Dermis microvascular lymphatic vessel endothelial cell (primary cell): ENCODE measurements around the gene CMSS1. TPM values are rescaled to one million over a fixed set of nuclear protein-coding genes. Genes with fewer than 3 reads are reported as not detected.

Experiments
- DNase-seq, 2 donors: peaks; one replicate each; pipeline versions ENCODE4 v3.0.0 to v3.0.0-alpha.2; 2010; ENCODE audit warnings: low read depth in 2 of 2
- total RNA-seq: library from RNA; depleted of rRNA; stranded (reverse); fragments of >200 nt; gene quantifications from 2 replicates; pipeline ENCODE4 v1.2.1, GENCODE V29; 2014

The CMSS1 gene
- total RNA-seq, result 5.9 and 7.7 TPM in 2 replicates

DNA sequence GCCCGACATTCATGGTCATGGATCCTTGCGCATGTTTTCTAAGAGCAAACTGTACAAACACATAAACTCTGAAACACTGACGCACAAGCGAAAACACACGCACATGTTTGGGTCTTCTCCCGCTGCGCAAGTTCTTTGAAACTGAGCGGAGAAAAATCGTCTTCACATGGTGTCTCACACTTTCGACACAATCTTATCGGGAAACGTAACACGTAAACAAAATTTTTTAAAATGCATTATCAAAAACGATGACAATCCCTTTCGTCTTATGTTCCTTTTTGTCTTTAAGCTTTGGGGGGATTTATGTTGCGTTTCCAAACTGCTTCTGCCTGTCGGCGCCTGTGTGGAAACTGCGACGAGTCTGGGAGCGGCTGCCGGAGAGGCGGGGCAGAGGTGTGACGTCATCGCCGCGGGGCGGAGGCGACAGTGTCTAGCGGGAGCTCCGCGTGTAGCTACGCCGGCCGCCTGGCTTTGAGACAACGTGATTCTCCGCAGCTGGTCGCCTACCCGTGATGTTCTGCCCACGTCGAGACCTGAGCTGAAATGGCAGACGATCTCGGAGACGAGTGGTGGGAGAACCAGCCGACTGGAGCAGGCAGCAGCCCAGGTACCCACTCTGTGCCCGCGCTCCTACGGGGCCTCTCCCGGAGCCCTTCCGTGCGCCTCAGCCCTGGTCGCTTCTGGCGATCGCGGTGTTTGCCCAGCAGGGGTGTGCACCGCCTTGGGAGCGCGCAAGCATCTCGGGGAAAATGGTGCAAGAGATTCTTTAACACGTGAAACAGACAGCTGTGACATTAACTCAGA, at the start of gene CMSS1:
CMSS1 (plus strand) TSS at position 426 of the 804 bp plus-strand sequence.
- DNase-seq, result peak; percentile 81 to 93

DNA sequence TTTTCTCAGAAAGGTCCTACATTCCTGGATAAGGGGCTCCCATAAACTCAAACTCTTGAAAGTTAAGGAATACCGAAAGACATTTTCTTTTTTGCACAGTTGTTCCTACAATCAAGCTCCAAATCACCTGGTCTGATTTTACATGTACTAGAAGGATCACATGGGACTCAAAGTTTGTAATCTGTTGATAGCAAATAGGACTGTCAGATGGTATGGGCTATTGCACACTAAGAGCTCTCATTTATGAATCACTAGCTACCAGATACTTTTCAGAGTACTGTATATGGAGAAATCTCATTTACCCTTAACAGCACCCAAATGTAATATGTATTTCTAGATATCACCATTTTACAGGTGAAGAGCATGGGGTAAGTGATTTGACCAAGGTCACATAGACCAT, 49.5 kb upstream of the CMSS1 start:
- no peak for DNase-seq

DNA sequence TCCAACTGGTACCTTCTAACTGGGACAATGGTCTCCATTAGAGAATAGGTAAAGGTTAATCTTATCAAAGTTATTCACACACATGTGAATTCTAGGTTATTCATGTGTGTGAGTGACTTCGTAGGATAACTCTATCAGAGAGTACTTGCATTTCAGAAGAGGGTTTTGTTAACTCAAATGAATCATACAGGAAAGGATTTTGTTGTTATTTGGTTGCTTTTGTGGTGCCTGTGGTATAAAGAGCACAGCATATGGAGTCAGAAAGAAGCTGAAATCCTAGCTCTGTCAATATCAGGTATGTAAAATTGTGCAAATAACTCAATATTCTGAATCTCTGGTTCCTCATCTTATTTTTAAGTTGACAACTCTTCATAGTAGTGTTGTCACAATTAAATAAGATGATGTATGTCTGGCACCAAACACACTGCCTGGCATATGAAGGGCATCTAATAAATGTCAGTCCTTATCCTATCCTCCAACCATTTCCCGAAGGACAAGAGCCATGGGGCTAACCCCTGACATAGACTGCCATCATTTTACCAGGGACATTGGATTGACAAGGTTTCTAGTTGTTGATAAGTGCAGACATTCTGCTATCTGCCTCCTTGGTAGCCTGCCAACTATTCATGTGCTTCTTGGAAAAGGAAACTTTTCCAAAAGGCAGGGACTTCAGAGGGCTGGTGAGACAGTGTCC, 48.7 kb upstream of the CMSS1 start:
- no peak for DNase-seq

DNA sequence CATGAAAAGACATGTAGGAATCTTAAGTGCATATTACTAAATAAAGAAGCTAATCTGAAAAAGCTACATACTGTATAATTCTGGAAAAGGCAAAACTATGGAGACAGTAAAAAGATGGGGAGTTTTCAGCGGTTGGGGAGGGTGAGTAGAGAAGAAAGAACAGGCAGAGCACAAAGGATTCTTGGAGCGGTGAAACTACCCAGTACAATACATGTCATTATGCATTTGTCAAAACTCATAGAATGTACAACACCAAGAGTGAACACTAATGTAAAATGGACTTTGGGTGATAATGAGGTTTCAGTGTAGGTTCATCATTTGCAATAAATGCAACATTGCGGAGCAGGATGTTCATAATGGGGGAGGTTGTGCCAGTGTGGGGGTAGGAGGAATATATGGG, 45.5 kb upstream of the CMSS1 start:
- no peak for DNase-seq

DNA sequence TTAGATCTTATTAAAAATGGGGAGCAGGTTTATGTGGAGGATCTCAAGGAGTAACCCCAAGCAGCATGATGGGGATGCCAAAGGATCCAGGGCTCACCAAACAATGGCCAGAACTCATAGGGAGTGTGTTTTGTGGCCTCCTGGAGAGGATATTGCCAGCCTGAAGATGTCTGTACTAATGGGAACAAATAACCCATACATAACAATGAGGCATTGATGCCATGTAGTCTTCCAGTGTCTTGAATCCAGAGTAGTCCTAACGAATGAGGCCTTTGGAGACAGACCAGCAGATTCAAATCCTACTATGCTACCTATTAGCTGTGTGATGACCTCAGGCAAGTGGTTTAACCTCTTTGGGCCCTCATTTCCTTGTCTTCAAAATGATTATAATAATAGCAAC, 45.0 kb upstream of the CMSS1 start:
- no peak for DNase-seq

DNA sequence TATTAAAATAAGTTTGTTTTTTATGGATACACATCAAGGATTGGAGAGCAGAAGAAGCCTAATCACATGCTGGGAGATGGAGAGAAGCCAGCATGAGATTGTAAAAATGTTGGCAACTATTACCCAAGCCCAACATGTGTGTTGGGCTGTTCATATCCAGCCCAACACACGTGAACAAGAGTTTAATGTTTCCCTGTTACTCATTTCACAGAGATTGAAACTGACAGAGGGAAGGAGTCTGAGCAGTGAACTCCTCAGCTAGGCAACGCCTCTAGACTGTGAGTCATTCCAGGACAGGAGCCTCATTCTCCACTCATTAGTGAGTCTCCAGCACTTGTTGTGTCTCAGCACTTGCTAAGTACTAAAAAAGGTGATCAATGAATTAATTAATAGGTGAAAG, 43.2 kb upstream of the CMSS1 start:
- peak in 1 of 2 donors; percentile 41 for DNase-seq

DNA sequence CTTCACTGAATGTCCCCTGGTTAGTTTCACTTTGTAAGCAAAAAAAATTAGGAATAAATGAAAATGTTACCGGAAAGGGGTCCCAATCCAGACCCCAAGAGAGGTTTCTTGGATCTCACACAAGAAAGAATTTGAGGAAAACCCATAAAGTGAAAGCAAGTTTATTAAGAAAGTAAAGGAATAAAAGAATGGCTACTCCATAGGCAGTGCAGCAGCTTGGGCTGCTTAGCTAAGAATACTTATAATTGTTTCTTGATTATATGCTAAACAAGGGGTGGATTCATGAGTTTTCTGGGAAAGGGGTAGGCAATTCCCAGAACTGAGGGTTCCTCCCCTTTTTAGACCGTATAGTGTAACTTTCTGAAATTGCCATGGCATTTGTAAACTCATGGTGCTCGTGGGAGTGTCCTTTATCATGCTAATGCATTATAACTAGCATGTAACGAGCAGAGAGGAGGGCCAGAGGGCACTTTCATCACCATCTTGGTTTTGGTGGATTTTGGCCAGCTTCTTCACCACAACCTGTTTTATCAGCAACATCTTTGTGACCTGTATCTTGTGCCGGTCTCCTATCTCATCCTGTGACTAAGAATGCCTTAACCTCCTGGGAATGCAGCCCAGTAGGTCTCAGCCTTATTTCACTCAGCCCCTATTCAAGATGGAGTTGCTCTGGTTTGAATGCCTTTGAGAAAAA, 41.0 kb upstream of the CMSS1 start:
- no peak for DNase-seq

DNA sequence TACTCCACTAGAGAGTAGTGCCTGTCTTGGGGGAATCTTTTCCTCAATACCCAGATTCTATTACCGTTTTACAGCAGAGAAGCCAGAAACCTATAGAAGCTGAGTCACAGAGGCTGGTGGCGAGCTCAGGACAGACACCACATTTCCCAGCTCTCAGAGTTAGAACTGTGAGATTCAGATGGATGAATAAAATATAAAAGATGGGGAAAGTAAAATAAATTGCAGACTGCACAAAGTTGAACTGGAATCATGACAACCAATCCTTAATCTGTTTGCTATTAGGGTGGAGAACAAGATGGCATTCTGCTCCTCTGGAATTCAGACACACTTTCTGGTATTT, 40.5 kb upstream of the CMSS1 start:
- no peak for DNase-seq

DNA sequence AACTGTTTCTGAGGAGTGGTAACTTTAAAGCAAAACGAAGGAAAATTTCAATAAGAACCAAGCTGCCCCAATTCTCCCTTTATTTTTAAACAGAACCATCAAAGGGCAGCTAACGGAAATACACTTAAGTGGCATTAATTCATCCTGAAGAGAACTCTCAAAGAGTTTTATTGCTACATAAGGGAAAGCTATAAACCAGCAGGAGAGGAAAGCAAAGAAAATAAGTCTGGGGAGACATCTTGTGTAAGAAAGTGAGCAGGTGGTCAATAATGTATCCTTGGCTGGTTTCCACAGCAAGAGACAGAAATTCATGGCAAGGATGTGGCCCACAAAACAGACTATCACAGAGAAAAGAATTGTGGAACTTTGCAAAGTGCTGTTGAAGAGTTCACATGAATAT, 40.0 kb upstream of the CMSS1 start:
- DNase-seq, result no peak

DNA sequence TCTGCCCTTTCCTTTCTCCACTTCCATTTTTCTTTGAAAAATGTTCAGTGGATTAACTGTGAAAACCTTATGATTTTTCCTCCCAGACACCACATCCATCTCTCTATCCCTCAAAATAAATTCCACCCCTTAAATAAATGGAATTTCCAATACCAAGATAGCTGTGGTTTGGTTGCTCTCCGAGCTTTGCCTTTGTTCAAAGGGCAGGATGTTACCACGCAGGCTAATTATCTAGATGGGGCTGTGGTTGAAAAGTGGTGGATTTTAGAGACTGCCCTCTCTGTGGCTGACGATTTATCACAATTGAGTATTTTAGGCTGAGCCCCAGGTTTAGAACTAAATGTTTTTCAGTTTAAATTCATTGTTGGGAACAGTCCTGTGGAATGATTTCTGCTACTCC, 36.9 kb upstream of the CMSS1 start:
- DNase-seq, result no peak

DNA sequence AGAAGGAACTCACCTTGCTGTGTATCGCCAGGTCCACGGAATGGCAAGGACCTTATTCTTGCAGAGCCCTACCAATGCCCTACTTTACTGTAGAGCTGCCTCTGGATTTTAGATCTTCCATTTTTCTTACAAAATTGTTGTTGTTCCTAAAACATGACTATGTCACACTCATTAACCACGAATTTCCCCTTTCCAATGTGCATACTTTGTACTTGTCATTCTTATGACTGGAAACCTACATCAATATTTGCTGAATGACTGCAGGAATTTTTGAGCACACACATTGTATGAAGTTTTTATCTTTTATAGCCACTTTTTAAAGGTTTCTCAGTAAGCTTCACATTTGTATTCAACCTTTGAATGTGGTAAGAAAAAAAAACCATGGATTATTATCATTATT, 35.9 kb upstream of the CMSS1 start:
- DNase-seq, result no peak

DNA sequence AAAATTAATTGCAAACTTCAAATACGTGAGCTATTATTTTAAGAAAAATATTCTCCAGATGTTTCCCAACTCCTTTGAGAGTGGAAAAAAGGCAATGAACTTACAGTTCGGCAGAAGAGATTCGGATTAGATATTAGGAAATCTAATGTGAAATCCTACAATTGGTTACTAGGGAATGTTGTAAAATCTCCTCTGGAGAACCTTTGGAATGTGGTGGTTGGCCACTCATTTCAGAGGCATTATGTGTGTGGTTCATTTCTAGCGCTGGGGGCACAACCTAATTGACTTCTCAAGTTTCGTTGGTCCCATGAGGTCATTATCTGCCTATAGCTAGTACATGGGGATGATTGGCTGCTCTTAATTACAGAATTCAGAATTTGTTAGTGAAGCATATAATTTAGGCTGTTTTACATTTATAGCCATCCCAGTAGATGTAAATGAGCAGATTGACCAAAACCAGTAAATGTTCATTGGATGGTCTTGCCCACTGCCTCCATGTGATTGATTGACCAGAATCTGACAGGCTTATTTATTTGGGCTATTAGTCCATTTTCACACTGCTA, 34.6 kb upstream of the CMSS1 start:
- no peak for DNase-seq

DNA sequence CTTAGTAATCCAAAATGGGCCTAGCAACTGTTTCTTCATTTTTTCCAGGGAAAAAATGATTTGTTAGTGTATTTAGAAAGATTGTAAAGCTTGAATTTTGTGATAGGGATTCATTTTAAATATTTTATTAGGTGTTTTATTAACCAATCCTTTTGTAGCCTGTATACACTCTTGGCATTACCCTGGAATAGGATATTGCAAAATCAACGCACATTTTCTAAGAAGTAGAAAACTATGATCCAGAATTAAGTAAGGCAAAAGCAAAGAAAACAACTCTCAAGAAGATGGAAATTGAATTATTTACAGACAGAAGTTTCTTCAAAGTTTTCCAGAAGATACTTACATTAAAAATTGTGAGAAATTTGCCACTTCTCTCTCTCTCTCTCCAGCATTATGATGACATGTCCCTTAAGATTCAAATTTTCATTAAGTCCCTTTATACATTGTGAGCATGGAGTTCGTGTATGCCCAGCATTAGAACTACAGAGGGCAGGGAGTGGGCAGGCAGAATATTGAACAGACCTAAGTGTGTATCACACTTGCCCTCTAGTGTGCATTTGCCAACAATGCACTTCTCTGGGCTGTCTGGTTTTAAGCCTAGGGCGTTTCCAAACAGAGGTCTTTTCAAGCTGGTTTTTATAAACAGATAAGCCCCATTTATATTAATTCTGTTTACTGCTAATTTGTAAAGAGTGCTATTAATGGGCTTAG, 28.5 kb upstream of the CMSS1 start:
- DNase-seq, result peak; percentile 42 to 68

DNA sequence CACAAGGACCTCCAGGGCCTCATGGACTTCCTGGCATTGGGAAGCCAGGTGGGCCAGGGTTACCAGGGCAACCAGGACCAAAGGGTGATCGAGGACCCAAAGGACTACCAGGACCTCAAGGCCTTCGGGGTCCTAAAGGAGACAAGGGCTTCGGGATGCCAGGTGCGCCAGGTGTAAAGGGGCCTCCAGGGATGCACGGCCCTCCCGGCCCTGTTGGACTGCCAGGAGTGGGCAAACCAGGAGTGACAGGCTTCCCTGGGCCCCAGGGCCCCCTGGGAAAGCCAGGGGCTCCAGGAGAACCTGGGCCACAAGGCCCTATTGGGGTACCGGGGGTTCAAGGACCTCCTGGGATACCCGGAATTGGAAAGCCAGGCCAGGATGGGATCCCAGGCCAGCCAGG, 23.2 kb upstream of the CMSS1 start:
- no peak for DNase-seq

DNA sequence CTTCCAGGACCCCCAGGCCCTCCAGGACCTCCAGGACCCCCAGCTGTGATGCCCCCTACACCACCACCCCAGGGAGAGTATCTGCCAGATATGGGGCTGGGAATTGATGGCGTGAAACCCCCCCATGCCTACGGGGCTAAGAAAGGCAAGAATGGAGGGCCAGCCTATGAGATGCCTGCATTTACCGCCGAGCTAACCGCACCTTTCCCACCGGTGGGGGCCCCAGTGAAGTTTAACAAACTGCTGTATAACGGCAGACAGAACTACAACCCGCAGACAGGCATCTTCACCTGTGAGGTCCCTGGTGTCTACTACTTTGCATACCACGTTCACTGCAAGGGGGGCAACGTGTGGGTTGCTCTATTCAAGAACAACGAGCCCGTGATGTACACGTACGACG, 22.1 kb upstream of the CMSS1 start:
- no peak for DNase-seq

DNA sequence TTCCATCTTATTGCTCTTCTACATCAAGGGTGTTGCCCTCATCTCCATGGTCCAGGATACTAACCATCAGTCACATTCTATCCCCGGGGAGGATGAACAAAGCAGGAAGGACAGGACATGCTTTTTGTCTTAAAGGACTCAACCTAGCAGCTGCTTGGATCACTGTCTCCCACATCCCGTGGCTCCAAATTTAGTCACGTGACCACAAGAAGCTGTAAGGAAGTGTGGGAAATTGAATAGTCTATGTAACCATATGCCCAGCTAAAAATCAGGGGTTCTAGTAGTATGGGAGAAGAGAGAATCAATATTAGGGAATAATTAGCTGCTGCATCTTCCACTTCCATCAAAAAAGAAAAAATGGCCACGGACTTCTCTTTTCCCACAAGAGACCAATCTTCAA, 18.2 kb upstream of the CMSS1 start:
- DNase-seq, result no peak

DNA sequence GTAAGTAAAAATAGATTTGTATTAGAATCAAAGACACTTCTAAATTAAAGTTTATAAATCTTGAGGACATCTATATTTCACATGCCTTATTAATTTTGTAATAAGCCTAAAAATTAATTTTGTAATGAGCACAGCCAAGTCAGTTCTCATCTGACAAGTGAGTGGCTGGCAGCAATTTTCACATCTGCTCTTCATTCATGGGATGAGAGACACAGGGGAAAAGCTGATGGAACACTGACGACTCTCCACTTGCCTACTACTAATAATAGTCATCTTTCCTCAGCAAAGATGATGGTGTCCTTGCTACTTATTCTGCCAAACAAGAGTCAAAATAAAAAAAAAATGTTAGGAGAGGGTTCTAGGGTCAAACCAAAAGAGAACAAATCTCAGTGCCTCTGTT, 14.4 kb upstream of the CMSS1 start:
- DNase-seq, result no peak

DNA sequence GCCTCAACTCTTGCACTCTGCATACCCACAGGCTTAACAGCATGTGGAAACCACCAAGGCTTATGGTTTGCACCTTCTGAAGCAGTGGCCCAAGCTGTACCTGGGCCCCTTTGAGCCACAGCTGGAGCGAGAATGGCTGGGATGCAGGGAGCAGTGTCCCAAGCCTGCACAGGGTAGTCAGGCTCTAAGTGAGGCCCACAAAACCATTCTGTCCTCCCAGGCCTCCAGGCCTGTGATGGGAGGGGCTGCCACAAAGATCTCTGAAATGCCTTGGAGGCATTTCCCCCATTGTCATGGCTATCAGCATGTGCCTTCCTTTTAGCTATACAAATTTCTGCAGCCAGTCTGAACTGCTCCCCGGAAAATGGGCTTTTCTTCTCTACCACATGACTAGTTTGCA, 12.5 kb upstream of the CMSS1 start:
- DNase-seq, result no peak

DNA sequence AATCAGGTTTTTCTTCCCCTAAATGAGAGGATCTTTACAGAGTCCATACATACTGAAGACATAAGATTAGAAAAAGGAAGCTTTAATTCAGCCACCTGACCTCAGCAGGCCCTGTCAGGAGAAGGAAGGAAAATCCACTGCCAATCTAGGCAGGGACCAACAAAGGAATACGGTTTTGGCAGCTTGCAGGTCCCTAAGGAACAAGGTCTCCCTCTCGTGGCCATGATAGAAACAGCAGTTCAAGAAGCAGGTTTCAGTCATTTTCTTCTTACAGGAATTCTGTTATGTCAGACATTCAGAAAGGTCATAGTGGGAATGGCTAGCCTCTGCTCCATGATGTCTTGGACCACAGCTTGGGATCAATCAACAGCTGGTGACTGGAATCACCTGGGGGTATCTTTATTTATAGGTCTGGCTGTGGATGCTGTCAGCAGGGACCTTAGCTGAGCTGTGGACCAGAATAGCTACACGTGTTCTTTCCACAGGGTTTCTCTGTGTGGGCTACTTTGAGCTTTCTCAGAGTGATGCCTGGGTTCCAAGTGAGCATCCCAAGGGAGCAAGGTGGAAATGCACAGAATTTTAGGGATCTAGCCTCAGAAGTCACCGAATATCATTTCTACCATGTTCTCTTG, 9.4 kb upstream of the CMSS1 start:
- DNase-seq, result peak; percentile 48 to 86

DNA sequence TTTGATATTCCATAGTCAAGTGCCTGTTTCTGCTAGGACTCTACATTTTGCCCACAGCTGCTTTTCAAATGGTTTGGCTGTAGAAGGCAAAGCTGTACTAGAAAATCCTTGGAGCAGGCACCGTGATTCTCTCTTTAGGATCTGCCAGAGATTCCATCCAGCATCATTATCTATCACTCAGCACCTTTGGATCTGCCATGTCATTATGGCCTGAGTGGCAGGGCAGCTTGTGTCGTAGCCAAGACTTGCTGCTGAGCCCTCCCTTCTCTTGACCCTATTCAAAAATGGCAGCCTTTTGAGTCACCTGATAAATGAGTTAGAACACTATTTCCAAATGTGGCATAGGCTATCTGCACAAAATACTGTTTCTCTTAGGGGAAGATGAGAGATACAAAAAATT, 8.1 kb upstream of the CMSS1 start:
- no peak for DNase-seq

DNA sequence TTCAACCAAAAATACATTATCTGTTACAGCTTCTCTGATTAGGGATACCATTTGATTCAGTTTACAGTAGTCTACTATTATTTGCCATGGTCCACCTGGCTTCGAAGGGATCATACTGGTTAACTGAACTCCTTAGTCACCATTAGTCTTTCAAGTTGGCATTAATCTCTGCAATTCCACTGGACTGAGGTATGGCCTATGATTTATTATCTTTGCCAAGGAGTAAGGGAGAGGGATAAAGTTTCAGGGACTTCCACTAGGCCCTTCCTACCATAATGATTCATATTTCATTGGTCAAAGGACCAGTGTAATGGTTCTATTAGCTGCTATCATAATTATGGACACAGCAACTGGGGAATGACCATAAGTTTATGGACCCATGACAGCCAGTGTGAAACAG, 7.3 kb upstream of the CMSS1 start:
- DNase-seq, result no peak
